H9 (cell line): ENCODE measurements around the gene FGFR3. TPM values are rescaled to one million over a fixed set of nuclear protein-coding genes. Genes with fewer than 3 reads are reported as not detected.

Experiments used
- DNase-seq: peaks from one replicate; pipeline ENCODE4 v3.0.0-alpha.2; 2017
- H2AFZ ChIP-seq: one replicate; pipeline ENCODE4 v1.6.1; 2013; ENCODE audit warnings: mild to moderate bottlenecking, low read length, control low read depth, moderate library complexity
- H2AK5ac ChIP-seq: 2 replicates; pipeline ENCODE4 v1.6.1; 2013; ENCODE audit warnings: low read length, control low read depth, mixed read lengths; ENCODE audit not compliant: insufficient read length
- H2BK120ac ChIP-seq: one replicate; pipeline ENCODE4 v1.6.1; 2013; ENCODE audit warnings: low read depth, mild to moderate bottlenecking, low read length, control low read depth, inconsistent platforms; ENCODE audit not compliant: poor library complexity, severe bottlenecking
- H2BK12ac ChIP-seq: 2 replicates; pipeline ENCODE4 v1.6.1; 2013; ENCODE audit warnings: low read length, control low read depth, mixed read lengths, low read depth; ENCODE audit not compliant: insufficient read length
- H2BK15ac ChIP-seq: 2 replicates; pipeline ENCODE4 v1.6.1; 2013; ENCODE audit warnings: low read depth, low read length, control low read depth
- H2BK20ac ChIP-seq: one replicate; pipeline ENCODE4 v1.6.1; 2013; ENCODE audit warnings: low read depth, mild to moderate bottlenecking, low read length, control low read depth, inconsistent platforms; ENCODE audit not compliant: poor library complexity, severe bottlenecking
- H2BK5ac ChIP-seq: 2 replicates; pipeline ENCODE4 v1.6.1; 2013; ENCODE audit warnings: low read length, control low read depth, mixed read lengths; ENCODE audit not compliant: insufficient read length
- H3K14ac ChIP-seq: 2 replicates; pipeline ENCODE4 v1.6.1; 2013; ENCODE audit warnings: low read length, control low read depth; ENCODE audit not compliant: insufficient read depth
- H3K18ac ChIP-seq: 2 replicates; pipeline ENCODE4 v1.6.1; 2013; ENCODE audit warnings: low read depth, mild to moderate bottlenecking, mixed read lengths, low read length, control low read depth; ENCODE audit not compliant: insufficient read length
- H3K23ac ChIP-seq: 2 replicates; pipeline ENCODE4 v1.6.1; 2013; ENCODE audit warnings: low read length, control low read depth, mixed read lengths, low read depth; ENCODE audit not compliant: insufficient read length
- H3K23me2 ChIP-seq: 2 replicates; pipeline ENCODE4 v1.6.1; 2013; ENCODE audit warnings: low read depth, mild to moderate bottlenecking, mixed read lengths, low read length, control low read depth; ENCODE audit not compliant: insufficient read length, poor library complexity, severe bottlenecking
- H3K27ac ChIP-seq: 2 replicates; pipeline ENCODE4 v1.5.1; 2013; ENCODE audit warnings: low read length, control low read depth, mixed read lengths, low read depth; ENCODE audit not compliant: insufficient read length
- H3K27me3 ChIP-seq: 2 replicates; pipeline ENCODE4 v1.6.1; 2013; ENCODE audit warnings: low read length, control low read depth, inconsistent platforms; ENCODE audit not compliant: insufficient read depth
- H3K4ac ChIP-seq: 2 replicates; pipeline ENCODE4 v1.6.1; 2013; ENCODE audit warnings: low read depth, mild to moderate bottlenecking, control low read depth, inconsistent platforms, low read length, moderate library complexity
- H3K4me1 ChIP-seq: 2 replicates; pipeline ENCODE4 v1.6.1; 2013; ENCODE audit warnings: low read length, control low read depth, inconsistent platforms; ENCODE audit not compliant: insufficient read depth
- H3K4me2 ChIP-seq: 2 replicates; pipeline ENCODE4 v1.6.1; 2013; ENCODE audit warnings: low read length, control low read depth, mixed read lengths; ENCODE audit not compliant: insufficient read length, insufficient read depth
- H3K56ac ChIP-seq: 2 replicates; pipeline ENCODE4 v1.6.1; 2013; ENCODE audit warnings: low read depth, mild to moderate bottlenecking, mixed read lengths, low read length, control low read depth; ENCODE audit not compliant: insufficient read length
- H3K79me1 ChIP-seq: 2 replicates; pipeline ENCODE4 v1.6.1; 2013; ENCODE audit warnings: low read depth, mild to moderate bottlenecking, moderate library complexity, low read length, control low read depth, inconsistent platforms; ENCODE audit not compliant: insufficient read depth, poor library complexity, severe bottlenecking
- H3K79me2 ChIP-seq: 2 replicates; pipeline ENCODE4 v1.6.1; 2013; ENCODE audit warnings: low read length, control low read depth, inconsistent platforms; ENCODE audit not compliant: insufficient read depth
- H3K9ac ChIP-seq: 2 replicates; pipeline ENCODE4 v1.6.1; 2013; ENCODE audit warnings: low read length, control low read depth, mixed read lengths; ENCODE audit not compliant: insufficient read length; ENCODE audit errors: extremely low read depth
- H3K9me3 ChIP-seq: one replicate; pipeline ENCODE4 v1.6.1; 2013; ENCODE audit warnings: low read depth, low read length, inconsistent platforms; ENCODE audit not compliant: control insufficient read depth
- H3T11ph ChIP-seq: one replicate; pipeline ENCODE4 v1.6.1; 2013; ENCODE audit warnings: mild to moderate bottlenecking, low read length, control low read depth, inconsistent platforms
- H4K20me1 ChIP-seq: one replicate; pipeline ENCODE4 v1.6.1; 2013; ENCODE audit not compliant: control insufficient read depth, insufficient read length, insufficient read depth
- H4K5ac ChIP-seq: 2 replicates; pipeline ENCODE4 v1.6.1; 2013; ENCODE audit warnings: low read depth, mild to moderate bottlenecking, mixed read lengths, low read length, control low read depth; ENCODE audit not compliant: insufficient read length
- H4K8ac ChIP-seq: replicated peaks from 2 replicates; pipeline ENCODE4 v1.6.1; 2013; ENCODE audit warnings: low read length, control low read depth, mixed read lengths, low read depth; ENCODE audit not compliant: insufficient read length
- H4K91ac ChIP-seq: 2 replicates; pipeline ENCODE4 v1.6.1; 2013; ENCODE audit warnings: low read depth, mild to moderate bottlenecking, moderate library complexity, mixed read lengths, low read length, control low read depth; ENCODE audit not compliant: insufficient read length
- H3K27ac Mint-ChIP-seq, 3 experiments: 2 replicates in 2 of 3; 3 replicates in 1 of 3; pipeline ENCODE4 v1.8.0; 2020 to 2021; ENCODE audit warnings: mixed read lengths in 3 of 3, mild to moderate bottlenecking in 1 of 3, moderate library complexity in 1 of 3
- H3K27me3 Mint-ChIP-seq: 2 replicates; pipeline ENCODE4 v1.8.0; 2021; ENCODE audit warnings: low read depth, mild to moderate bottlenecking, moderate library complexity, mixed read lengths
- H3K36me3 Mint-ChIP-seq, 3 experiments: 2 replicates in 2 of 3; 3 replicates in 1 of 3; pipeline ENCODE4 v1.8.0; 2020 to 2021; ENCODE audit warnings: low read depth in 3 of 3, mixed read lengths in 3 of 3; ENCODE audit not compliant: insufficient read depth in 1 of 3
- H3K4me1 Mint-ChIP-seq, 2 experiments: 2 replicates each; pipeline ENCODE4 v1.8.0; 2020; ENCODE audit warnings: mixed read lengths in 2 of 2
- H3K4me3 Mint-ChIP-seq, 2 experiments: 2 replicates in 1 of 2; 3 replicates in 1 of 2; pipeline ENCODE4 v1.8.0; 2020 to 2021; ENCODE audit warnings: mild to moderate bottlenecking in 2 of 2, mixed read lengths in 2 of 2, moderate library complexity in 1 of 2
- H3K9me3 Mint-ChIP-seq, 2 experiments: 2 replicates in 1 of 2; 3 replicates in 1 of 2; pipeline ENCODE4 v1.8.0; 2020; ENCODE audit warnings: mild to moderate bottlenecking in 2 of 2, mixed read lengths in 2 of 2, moderate library complexity in 1 of 2
- CTCF ChIP-seq: fragments of 200-600 bp; sonication (generic); conservative IDR thresholded peaks from 3 replicates; pipeline ENCODE4 v1.8.0; 2021; ENCODE audit warnings: antibody characterized with exemption, mild to moderate bottlenecking
- WGBS: extraction: QIAGEN DNeasy Blood & Tissue Kit; methylation state at CpG from one replicate; pipeline ENCODE4 v1.1.7; 2013; ENCODE audit warnings: missing lambda C conversion rate, low lambda C conversion rate, mixed read lengths; ENCODE audit not compliant: insufficient read length; ENCODE audit errors: extremely low coverage; 5-methylcytosine and 5-hydroxymethylcytosine counted together
- total RNA-seq: library from RNA; stranded (reverse); gene quantifications from 2 replicates; pipeline ENCODE4 v1.2.1, GENCODE V29; 2021

FGFR3 gene
- total RNA-seq, 1 experiment from 2014 or later, result 75.7 TPM

- no peak overlapping the region for H3K4ac ChIP-seq
- no peaks in the 10 kb centered on the region for H3K9me3 Mint-ChIP-seq
- H3K23me2 ChIP-seq, result no peaks in the 10 kb centered on the region
- H4K8ac ChIP-seq, result no peak overlapping the region
- no peaks in the 10 kb centered on the region for H3K4me1 Mint-ChIP-seq
- no peak overlapping the region for H3T11ph ChIP-seq
- no peak overlapping the region for H3K56ac ChIP-seq
- H3K27ac ChIP-seq, result no peak overlapping the region
- H2BK5ac ChIP-seq, result no peak overlapping the region
- H2BK15ac ChIP-seq, result no peak overlapping the region
- H4K91ac ChIP-seq, result no peak overlapping the region
- H3K4me3 Mint-ChIP-seq, result no peak overlapping the region
- H3K4me2 ChIP-seq, result no peak overlapping the region
- no peak overlapping the region for H3K23ac ChIP-seq
- DNase-seq, result peak; percentile 59
- no peak overlapping the region for H4K5ac ChIP-seq
- H3K79me2 ChIP-seq, result no peaks in the 10 kb centered on the region
- no peak overlapping the region for H3K27ac Mint-ChIP-seq
- TF ChIP-seq CTCF, result no peak
- H3K9me3 ChIP-seq, result no peaks in the 10 kb centered on the region
- no peak overlapping the region; the same call in 1 of the 2 replicates for H3K14ac ChIP-seq
- H2BK12ac ChIP-seq, result no peak overlapping the region
- H3K4me1 ChIP-seq, result no peaks in the 10 kb centered on the region
- no CpG with 5 or more reads among the region's 71 CpGs for WGBS
- H3K9ac ChIP-seq, result no peak overlapping the region
- H2BK20ac ChIP-seq, result no peak overlapping the region
- no peak overlapping the region for H3K18ac ChIP-seq
- peaks cover 1 to 44% (median 39%) of the 10 kb centered on the region in 3 experiments; a peak in 5 of 7 replicates for H3K36me3 Mint-ChIP-seq
- no peak overlapping the region for H2BK120ac ChIP-seq
- no peak overlapping the region for H2AK5ac ChIP-seq
- no peak overlapping the region for H2AFZ ChIP-seq
- no peaks in the 10 kb centered on the region; the same call in 1 of the 2 replicates for H3K27me3 Mint-ChIP-seq
- H3K27me3 ChIP-seq, result no peaks in the 10 kb centered on the region
- H4K20me1 ChIP-seq, result no peaks in the 10 kb centered on the region
- H3K79me1 ChIP-seq, result no peaks in the 10 kb centered on the region
Measured at GRCh38 chr4:1802720-1803522, 9.8 kb downstream of the FGFR3 start.
